Naive thymus-derived CD4-positive, alpha-beta T cell (primary cell): ENCODE data around the gene PCMTD2. TPM values are rescaled to one million over a fixed set of nuclear protein-coding genes. Genes with fewer than 3 reads are reported as not detected.

Source experiments
- ATAC-seq: fragments of 150-1000 bp; cut with Tn5 transposase; 2 replicates; pipeline ENCODE4 v1.10.0; 2021; ENCODE audit warnings: mild to moderate bottlenecking, moderate library complexity
- CTCF ChIA-PET: fragments of 350-600 bp; sonication (Branson Sonifier 250); formaldehyde crosslinking; loops from one replicate; lab custom pipeline; 2021; ENCODE audit warnings: antibody characterized with exemption; lab: Charles Lee
- POLR2A ChIA-PET: fragments of 350-600 bp; sonication (Branson Sonifier 250); formaldehyde crosslinking; loops from one replicate; lab custom pipeline; 2021; ENCODE audit warnings: antibody characterized with exemption, inconsistent platforms; lab: Charles Lee
- DNase-seq, 9 donors: peaks; one replicate each; pipeline versions ENCODE4 v3.0.0 to v3.0.0-alpha.2; 2020 to 2022; ENCODE audit warnings: mixed read lengths in 1 of 9
- H3K27ac ChIP-seq: one replicate; pipeline ENCODE4 v1.7.0; 2013; ENCODE audit warnings: mild to moderate bottlenecking, low read depth, low read length, moderate library complexity
- H3K27me3 ChIP-seq, 2 donors: one replicate each; pipeline ENCODE4 v1.7.0; 2013; ENCODE audit warnings: low read length in 2 of 2, mild to moderate bottlenecking in 2 of 2, moderate library complexity in 2 of 2; ENCODE audit not compliant: control insufficient read depth in 2 of 2, insufficient read depth in 2 of 2
- H3K36me3 ChIP-seq, 3 experiments: 1 replicate in 2 of 3; 2 replicates in 1 of 3; pipeline ENCODE4 v1.7.0; 2013; ENCODE audit warnings: low read length in 3 of 3, mild to moderate bottlenecking in 3 of 3, moderate library complexity in 1 of 3; ENCODE audit not compliant: insufficient read depth in 3 of 3, control insufficient read depth in 2 of 3
- H3K4me1 ChIP-seq, 2 donors: one replicate each; pipeline ENCODE4 v1.7.0; 2013; ENCODE audit warnings: low read length in 2 of 2, mild to moderate bottlenecking in 2 of 2, moderate library complexity in 1 of 2; ENCODE audit not compliant: control insufficient read depth in 2 of 2, insufficient read depth in 2 of 2
- H3K4me3 ChIP-seq: 2 replicates; pipeline ENCODE4 v1.7.0; 2013; ENCODE audit warnings: mild to moderate bottlenecking, low read length
- H3K9me3 ChIP-seq, 3 experiments: 1 replicate in 2 of 3; 2 replicates in 1 of 3; pipeline ENCODE4 v1.7.0; 2013; ENCODE audit warnings: low read length in 3 of 3; ENCODE audit not compliant: control insufficient read depth in 2 of 3
- H3K27ac Mint-ChIP-seq, 9 donors: one replicate each; pipeline ENCODE4 v1.8.0; 2020 to 2022; ENCODE audit warnings: mixed read lengths in 9 of 9, mild to moderate bottlenecking in 8 of 9, moderate library complexity in 5 of 9, inconsistent platforms in 2 of 9
- H3K27me3 Mint-ChIP-seq, 5 donors: one replicate each; pipeline ENCODE4 v1.8.0; 2021 to 2022; ENCODE audit warnings: mixed read lengths in 5 of 5, mild to moderate bottlenecking in 1 of 5
- H3K36me3 Mint-ChIP-seq, 5 donors: one replicate each; pipeline ENCODE4 v1.8.0; 2020 to 2022; ENCODE audit warnings: mixed read lengths in 5 of 5, mild to moderate bottlenecking in 3 of 5, inconsistent platforms in 1 of 5
- H3K4me1 Mint-ChIP-seq, 7 donors: one replicate each; pipeline ENCODE4 v1.8.0; 2020 to 2022; ENCODE audit warnings: mixed read lengths in 7 of 7, mild to moderate bottlenecking in 3 of 7, inconsistent platforms in 1 of 7
- H3K4me3 Mint-ChIP-seq, 10 donors: one replicate each; pipeline ENCODE4 v1.8.0; 2020 to 2022; ENCODE audit warnings: mild to moderate bottlenecking in 10 of 10, mixed read lengths in 10 of 10, moderate library complexity in 6 of 10, inconsistent platforms in 2 of 10
- H3K9me3 Mint-ChIP-seq, 11 donors: one replicate each; pipeline ENCODE4 v1.8.0; 2020 to 2022; ENCODE audit warnings: mixed read lengths in 11 of 11, mild to moderate bottlenecking in 4 of 11, inconsistent platforms in 1 of 11, moderate library complexity in 1 of 11
- intact Hi-C, 2 donors: fragments of 100-400 bp; cut with micrococcal nuclease; formaldehyde crosslinking; loops; one replicate each; pipeline ENCODE4 v1.15.1; 2023
- polyA plus RNA-seq, 2 donors: library from polyadenylated mRNA; unstranded; fragments of 300-500 nt; fragmentation: Illumina TruSeq; gene quantifications; one replicate each; pipeline ENCODE4 v1.2.3, GENCODE V29; 2021
- total RNA-seq, 6 experiments: library from RNA in 5 of 6; stranded (reverse) in 5 of 6; gene quantifications; 1 replicate in 5 of 6; 2 replicates in 1 of 6; pipeline ENCODE4 v1.2.3 and lab custom pipeline; 2021 to 2026

The PCMTD2 gene
- total and polyA plus RNA-seq, 7 experiments from 2014 or later = 60.5 to 229 (median 102) TPM

- POLR2A ChIA-PET = no interaction called here
- no peak overlapping the region for H3K27ac ChIP-seq
- H3K4me1 ChIP-seq = peaks cover 24 to 77% of the 10 kb centered on the region in 2 donors
- no peak overlapping the region for H3K4me3 ChIP-seq
- Mint-ChIP-seq H3K36me3 (peaks cover 0 to 43% (median 25%) of the 10 kb centered on the region in 5 donors), H3K27ac (peak overlapping the region in 7 of 9 donors; percentile 44 to 98 (median 72)), H3K4me1 (peaks cover 58 to 93% (median 88%) of the 10 kb centered on the region in 7 donors), H3K27me3 (peaks cover 0 to 2% (median 0%) of the 10 kb centered on the region in 5 donors), H3K9me3 (peaks cover 0 to 6% (median 0%) of the 10 kb centered on the region in 11 donors), H3K4me3 (peak overlapping the region; percentile 16 to 100 (median 78))
- no peaks in the 10 kb centered on the region for H3K9me3 ChIP-seq
- H3K36me3 ChIP-seq = peaks cover 0 to 25% (median 3%) of the 10 kb centered on the region in 3 experiments
- intact Hi-C loops = no loop called here
- CTCF ChIA-PET = no interaction called here
- no peak for DNase-seq
- H3K27me3 ChIP-seq = no peaks in the 10 kb centered on the region
- no peak for ATAC-seq
These were observed 4.7 kb downstream of the PCMTD2 start for GRCh38 chr20:64260239-64260638.

- no peak for ATAC-seq
- peak overlapping the region; percentile 46 to 100 (median 81) for H3K4me3 Mint-ChIP-seq
- CTCF ChIA-PET = no interaction called here
These were observed 5.6 kb downstream of the PCMTD2 start for GRCh38 chr20:64261138-64261537.

GRCh38 chr20:64264091-64264490 is 8.5 kb downstream of the PCMTD2 start:
- ChIA-PET POLR2A (no interaction called here), CTCF (no interaction called here)
- H3K36me3 ChIP-seq = peaks cover 0 to 41% (median 9%) of the 10 kb centered on the region in 3 experiments
- no peak overlapping the region for H3K4me3 ChIP-seq
- peaks cover 0 to 50% of the 10 kb centered on the region in 2 donors for H3K4me1 ChIP-seq
- Mint-ChIP-seq H3K27ac (peak overlapping the region in 2 of 9 donors; percentile 12 to 51), H3K9me3 (no peaks in the 10 kb centered on the region), H3K27me3 (no peaks in the 10 kb centered on the region), H3K4me3 (peak overlapping the region in 2 of 10 donors; percentile 14 to 24), H3K36me3 (peaks cover 5 to 51% (median 21%) of the 10 kb centered on the region in 5 donors), H3K4me1 (peaks cover 32 to 75% (median 67%) of the 10 kb centered on the region in 7 donors)
- ATAC-seq (no peak), DNase-seq (no peak)
- no peaks in the 10 kb centered on the region for H3K9me3 ChIP-seq
- no peaks in the 10 kb centered on the region for H3K27me3 ChIP-seq
- H3K27ac ChIP-seq = no peak overlapping the region
- intact Hi-C loops = no loop called here

More at GRCh38 chr20:64261138-64261537, 5.6 kb downstream of the PCMTD2 start:
- H3K4me3 ChIP-seq = no peak overlapping the region
- no peaks in the 10 kb centered on the region for H3K27me3 ChIP-seq
- POLR2A ChIA-PET = no interaction called here
- H3K9me3 Mint-ChIP-seq = peaks cover 0 to 3% (median 0%) of the 10 kb centered on the region in 11 donors
- H3K9me3 ChIP-seq = no peaks in the 10 kb centered on the region
- peaks cover 0 to 28% (median 6%) of the 10 kb centered on the region in 3 experiments for H3K36me3 ChIP-seq
- peaks cover 22 to 75% of the 10 kb centered on the region in 2 donors for H3K4me1 ChIP-seq
- H3K27ac Mint-ChIP-seq = peak overlapping the region; percentile 16 to 98 (median 83)
- peak in 5 of 9 donors; percentile 11 to 50 (median 28) for DNase-seq
- peaks cover 55 to 94% (median 86%) of the 10 kb centered on the region in 7 donors for H3K4me1 Mint-ChIP-seq
- intact Hi-C loops = no loop called here
- peaks cover 0 to 46% (median 24%) of the 10 kb centered on the region in 5 donors for H3K36me3 Mint-ChIP-seq
- H3K27ac ChIP-seq = no peak overlapping the region
- no peaks in the 10 kb centered on the region for H3K27me3 Mint-ChIP-seq

- Mint-ChIP-seq H3K4me1 (peaks cover 26 to 70% (median 67%) of the 10 kb centered on the region in 7 donors), H3K9me3 (no peaks in the 10 kb centered on the region), H3K36me3 (peaks cover 10 to 53% (median 28%) of the 10 kb centered on the region in 5 donors), H3K4me3 (no peak overlapping the region), H3K27me3 (no peaks in the 10 kb centered on the region), H3K27ac (peak overlapping the region in 1 of 9 donors; percentile 15)
- DNase-seq (no peak), ATAC-seq (no peak)
- no peak overlapping the region for H3K4me3 ChIP-seq
- no peaks in the 10 kb centered on the region for H3K27me3 ChIP-seq
- peaks cover 0 to 41% (median 9%) of the 10 kb centered on the region in 3 experiments for H3K36me3 ChIP-seq
- no peaks in the 10 kb centered on the region for H3K9me3 ChIP-seq
- ChIA-PET CTCF (no interaction called here), POLR2A (interaction anchor here (1.1 kb wide), 1 partner anchor 16 kb away, joined by 5 read pairs; no protein-coding TSS in a partner anchor)
- H3K4me1 ChIP-seq = peaks cover 0 to 39% of the 10 kb centered on the region in 2 donors
- no peak overlapping the region for H3K27ac ChIP-seq
- intact Hi-C loops = no loop called here
These were observed 9.7 kb downstream of the PCMTD2 start for GRCh38 chr20:64265201-64265600.

GRCh38 chr20:64266988-64267387 is 11.4 kb downstream of the PCMTD2 start:
- H3K9me3 ChIP-seq = no peaks in the 10 kb centered on the region
- Mint-ChIP-seq H3K4me1 (peaks cover 12 to 63% (median 56%) of the 10 kb centered on the region in 7 donors), H3K4me3 (no peak overlapping the region), H3K9me3 (no peaks in the 10 kb centered on the region), H3K36me3 (peaks cover 16 to 48% (median 32%) of the 10 kb centered on the region in 5 donors), H3K27ac (no peak overlapping the region), H3K27me3 (no peaks in the 10 kb centered on the region)
- CTCF ChIA-PET = no interaction called here
- ATAC-seq (no peak), DNase-seq (no peak)
- POLR2A ChIA-PET = no interaction called here
- intact Hi-C loops = no loop called here
- peaks cover 0 to 21% of the 10 kb centered on the region in 2 donors for H3K4me1 ChIP-seq
- no peaks in the 10 kb centered on the region for H3K27me3 ChIP-seq
- no peak overlapping the region for H3K4me3 ChIP-seq
- peaks cover 0 to 48% (median 9%) of the 10 kb centered on the region in 3 experiments for H3K36me3 ChIP-seq
- no peak overlapping the region for H3K27ac ChIP-seq

- no peak for DNase-seq
- ChIA-PET CTCF (interaction anchor here (1.0 kb wide), 1 partner anchor 10 kb away, joined by 3 read pairs; no protein-coding TSS in a partner anchor), POLR2A (interaction anchor here (0.8 to 2.1 kb wide), 2 partner anchors 10 to 13 kb away, joined by 3 to 11 read pairs; partner anchors contain the start of gene PCMTD2)
These were observed 12.6 kb downstream of the PCMTD2 start for GRCh38 chr20:64268174-64268573.

More at GRCh38 chr20:64268174-64268573, 12.6 kb downstream of the PCMTD2 start:
- peaks cover 8 to 52% (median 44%) of the 10 kb centered on the region in 7 donors for H3K4me1 Mint-ChIP-seq
- no peaks in the 10 kb centered on the region for H3K27me3 Mint-ChIP-seq
- intact Hi-C loops = no loop called here
- no peak overlapping the region for H3K27ac ChIP-seq
- H3K27ac Mint-ChIP-seq = no peak overlapping the region
- ATAC-seq = no peak
- no peaks in the 10 kb centered on the region for H3K9me3 Mint-ChIP-seq
- peaks cover 0 to 41% (median 9%) of the 10 kb centered on the region in 3 experiments for H3K36me3 ChIP-seq
- H3K4me3 Mint-ChIP-seq = no peak overlapping the region
- H3K4me3 ChIP-seq = no peak overlapping the region
- no peaks in the 10 kb centered on the region for H3K27me3 ChIP-seq
- peaks cover 0 to 11% of the 10 kb centered on the region in 2 donors for H3K4me1 ChIP-seq
- H3K9me3 ChIP-seq = no peaks in the 10 kb centered on the region
- H3K36me3 Mint-ChIP-seq = peaks cover 16 to 41% (median 29%) of the 10 kb centered on the region in 5 donors
